Skeletal muscle tissue (tissue), 4 donors: ENCODE measurements around the gene MGAM2. TPM values are rescaled to one million over a fixed set of nuclear protein-coding genes. Genes with fewer than 3 reads are reported as not detected.

Source experiments
- H3K27ac ChIP-seq: one replicate; pipeline ENCODE4 v1.7.0; 2013; ENCODE audit warnings: mild to moderate bottlenecking, low read depth, low read length, inconsistent platforms
- H3K27me3 ChIP-seq, 3 donors: one replicate each; pipeline ENCODE4 v1.7.0; 2013; ENCODE audit warnings: low read length in 3 of 3; ENCODE audit not compliant: control insufficient read depth in 3 of 3, insufficient read depth in 3 of 3
- H3K36me3 ChIP-seq, 3 donors: one replicate each; pipeline ENCODE4 v1.7.0; 2013; ENCODE audit warnings: low read length in 3 of 3; ENCODE audit not compliant: control insufficient read depth in 3 of 3, insufficient read depth in 3 of 3
- H3K4me1 ChIP-seq, 3 donors: one replicate each; pipeline ENCODE4 v1.7.0; 2013; ENCODE audit warnings: low read length in 3 of 3, mild to moderate bottlenecking in 3 of 3; ENCODE audit not compliant: control insufficient read depth in 3 of 3, insufficient read depth in 3 of 3
- H3K4me3 ChIP-seq, 3 donors: one replicate each; pipeline ENCODE4 v1.7.0; 2013; ENCODE audit warnings: low read length in 3 of 3
- H3K9ac ChIP-seq, 3 donors: one replicate each; pipeline ENCODE4 v1.7.0; 2013; ENCODE audit warnings: low read length in 3 of 3, mild to moderate bottlenecking in 3 of 3, moderate library complexity in 2 of 3, low read depth in 1 of 3
- H3K9me3 ChIP-seq, 3 donors: one replicate each; pipeline ENCODE4 v1.7.0; 2013; ENCODE audit warnings: low read length in 3 of 3; ENCODE audit not compliant: control insufficient read depth in 3 of 3
- total RNA-seq: library from RNA; depleted of rRNA; stranded (reverse); fragments of >200 nt; gene quantifications from one replicate; pipeline ENCODE4 v1.2.3, GENCODE V29; 2014
- donor health status: Osteomylitis.

MGAM2 gene
- total RNA-seq, 1 donor from 2014 or later = under 0.01 TPM

GRCh38 chr7:142249918-142250317 lies 138.4 kb downstream of the MGAM2 start:
- Histone ChIP-seq H3K9me3 (no peaks in the 10 kb centered on the region), H3K27ac (no peak overlapping the region), H3K27me3 (no peaks in the 10 kb centered on the region), H3K9ac (no peak overlapping the region), H3K4me1 (no peaks in the 10 kb centered on the region), H3K4me3 (no peak overlapping the region), H3K36me3 (no peaks in the 10 kb centered on the region)

GRCh38 chr7:142250705-142251104 lies 139.2 kb downstream of the MGAM2 start:
- Histone ChIP-seq H3K9me3 (no peaks in the 10 kb centered on the region), H3K4me1 (no peaks in the 10 kb centered on the region), H3K27ac (no peak overlapping the region), H3K27me3 (no peaks in the 10 kb centered on the region), H3K9ac (no peak overlapping the region), H3K4me3 (no peak overlapping the region), H3K36me3 (no peaks in the 10 kb centered on the region)

GRCh38 chr7:142257958-142258357 lies 146.4 kb downstream of the MGAM2 start, which contains the start of gene PRSS58:
TSS of gene PRSS58 (minus strand) at chr7:142258058. CDS start at chr7:142257707, 351 bp downstream.
- Histone ChIP-seq H3K4me1 (no peaks in the 10 kb centered on the region), H3K4me3 (no peak within 1 kb of the TSS), H3K9me3 (peaks cover 0 to 2% (median 0%) of the 10 kb centered on the region in 3 donors), H3K27ac (no peak within 1 kb of the TSS), H3K27me3 (no peaks in the 10 kb centered on the region), H3K9ac (no peak within 1 kb of the TSS), H3K36me3 (no peaks in the 10 kb centered on the region)

GRCh38 chr7:142263598-142264380 lies 152.3 kb downstream of the MGAM2 start:
- Histone ChIP-seq H3K27ac (no peak overlapping the region), H3K4me3 (no peak overlapping the region), H3K36me3 (no peaks in the 10 kb centered on the region), H3K9me3 (peaks cover 0 to 2% (median 0%) of the 10 kb centered on the region in 3 donors), H3K4me1 (no peaks in the 10 kb centered on the region), H3K9ac (no peak overlapping the region), H3K27me3 (no peaks in the 10 kb centered on the region)

Other genes starting within 250 kb of the MGAM2 start
- 0.52 TPM for gene OR9A4, start 195.3 kb upstream of the MGAM2 start, total RNA-seq
- gene CLEC5A, start 164.7 kb upstream of the MGAM2 start, total RNA-seq = 0.52 TPM
- gene TAS2R38, start 137.9 kb upstream of the MGAM2 start, total RNA-seq = not detected
- gene MGAM, start 115.8 kb upstream of the MGAM2 start, total RNA-seq = 1.0 TPM
- gene PRSS58, start 146.3 kb downstream of the MGAM2 start, total RNA-seq = not detected